RWPE2 (cell line): ENCODE results near the gene MTFP1.

ENCODE experiments used
- ATAC-seq: fragments of 200-7000 bp; cut with Tn5 transposase; 3 replicates; pipeline ENCODE4 v1.9.1; 2021; ENCODE audit warnings: low read depth
- DNase-seq: peaks from one replicate; pipeline ENCODE4 v3.0.0-alpha.2; 2020; ENCODE audit warnings: low spot score
- H3K27ac ChIP-seq: fragments of 450-650 bp; 2 replicates; pipeline ENCODE4 v1.5.1; 2017; ENCODE audit warnings: mild to moderate bottlenecking; ENCODE audit not compliant: poor library complexity, severe bottlenecking
- H3K27me3 ChIP-seq: fragments of 250-450 bp; sonication (Bioruptor Pico); 2 replicates; pipeline ENCODE4 v1.5.1; 2021; ENCODE audit warnings: mild to moderate bottlenecking, moderate library complexity; ENCODE audit not compliant: insufficient read depth, poor library complexity, severe bottlenecking
- H3K36me3 ChIP-seq: fragments of 250-450 bp; sonication (Bioruptor Pico); 2 replicates; pipeline ENCODE4 v1.5.1; 2020; ENCODE audit warnings: low read depth, mild to moderate bottlenecking, moderate library complexity
- H3K4me1 ChIP-seq: fragments of 250-450 bp; sonication (Bioruptor Pico); 2 replicates; pipeline ENCODE4 v1.5.1; 2021; ENCODE audit warnings: mild to moderate bottlenecking, moderate library complexity; ENCODE audit not compliant: insufficient read depth, poor library complexity, severe bottlenecking
- H3K4me3 ChIP-seq: fragments of 250-450 bp; sonication (Bioruptor Pico); 2 replicates; pipeline ENCODE4 v1.5.1; 2021; ENCODE audit warnings: mild to moderate bottlenecking, moderate library complexity; ENCODE audit not compliant: severe bottlenecking
- H3K9me3 ChIP-seq: fragments of 250-450 bp; sonication (Bioruptor Pico); 2 replicates; pipeline ENCODE4 v1.5.1; 2021; ENCODE audit warnings: mild to moderate bottlenecking, moderate library complexity; ENCODE audit not compliant: severe bottlenecking
- CTCF ChIP-seq: fragments of 450-650 bp; IDR thresholded peaks from one replicate; pipeline ENCODE4 v1.5.1; 2017; ENCODE audit warnings: mild to moderate bottlenecking, moderate library complexity; ENCODE audit not compliant: poor library complexity, severe bottlenecking

MTFP1 gene

GRCh38 chr22:30433773-30434172 is 8.2 kb downstream of the MTFP1 start:
- Histone ChIP-seq H3K36me3 (peaks cover under 1% of the 10 kb centered on the region; the same call in 1 of the 2 replicates), H3K27me3 (no peaks in the 10 kb centered on the region), H3K4me3 (no peak overlapping the region), H3K27ac (no peak overlapping the region), H3K9me3 (no peaks in the 10 kb centered on the region), H3K4me1 (no peaks in the 10 kb centered on the region)
- no peak for DNase-seq
- TF ChIP-seq CTCF = no peak
- no peak for ATAC-seq

DNA sequence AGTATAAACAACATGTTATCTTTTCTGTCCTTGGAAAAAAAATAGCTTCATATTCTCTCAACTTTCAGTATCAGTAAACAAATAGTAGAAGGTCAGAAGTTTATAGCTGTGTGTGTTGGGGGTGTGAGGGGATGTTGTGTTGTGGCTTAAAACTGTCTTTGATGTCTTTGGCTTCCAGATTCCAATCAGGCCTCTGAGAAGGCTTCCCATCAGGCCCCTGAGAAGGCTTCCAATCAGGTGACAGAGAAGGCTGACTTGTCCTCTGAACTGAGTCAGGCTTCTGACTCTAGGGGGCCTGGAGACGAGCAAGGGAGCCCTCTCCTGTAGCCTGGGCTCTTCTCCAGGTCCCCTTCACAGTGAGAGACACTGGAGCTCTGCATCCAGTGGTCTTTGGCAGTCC is 9.3 kb downstream of the MTFP1 start:
- no peak for TF ChIP-seq CTCF
- DNase-seq (no peak), ATAC-seq (no peak)
- no peaks in the 10 kb centered on the region for H3K4me1 ChIP-seq
- H3K27ac ChIP-seq = no peak overlapping the region
- H3K36me3 ChIP-seq = no peaks in the 10 kb centered on the region
- H3K27me3 ChIP-seq = no peaks in the 10 kb centered on the region
- no peaks in the 10 kb centered on the region for H3K9me3 ChIP-seq
- H3K4me3 ChIP-seq = no peak overlapping the region

GRCh38 chr22:30435674-30436126 is 10.1 kb downstream of the MTFP1 start:
- Histone ChIP-seq H3K4me1 (no peaks in the 10 kb centered on the region), H3K27ac (peak overlapping the region; percentile 16), H3K36me3 (no peaks in the 10 kb centered on the region), H3K27me3 (no peaks in the 10 kb centered on the region), H3K4me3 (no peak overlapping the region), H3K9me3 (no peaks in the 10 kb centered on the region)
- TF ChIP-seq CTCF = no peak
- DNase-seq = no peak
- no peak for ATAC-seq

- no peak for ATAC-seq
- no peaks in the 10 kb centered on the region for H3K9me3 ChIP-seq
- TF ChIP-seq CTCF = no peak
- peak overlapping the region; percentile 16 for H3K27ac ChIP-seq
- H3K27me3 ChIP-seq = no peaks in the 10 kb centered on the region
- DNase-seq = no peak
- no peaks in the 10 kb centered on the region for H3K36me3 ChIP-seq
- no peaks in the 10 kb centered on the region for H3K4me1 ChIP-seq
- no peak overlapping the region for H3K4me3 ChIP-seq
These were observed 10.6 kb downstream of the MTFP1 start for GRCh38 chr22:30436196-30436595.

DNA sequence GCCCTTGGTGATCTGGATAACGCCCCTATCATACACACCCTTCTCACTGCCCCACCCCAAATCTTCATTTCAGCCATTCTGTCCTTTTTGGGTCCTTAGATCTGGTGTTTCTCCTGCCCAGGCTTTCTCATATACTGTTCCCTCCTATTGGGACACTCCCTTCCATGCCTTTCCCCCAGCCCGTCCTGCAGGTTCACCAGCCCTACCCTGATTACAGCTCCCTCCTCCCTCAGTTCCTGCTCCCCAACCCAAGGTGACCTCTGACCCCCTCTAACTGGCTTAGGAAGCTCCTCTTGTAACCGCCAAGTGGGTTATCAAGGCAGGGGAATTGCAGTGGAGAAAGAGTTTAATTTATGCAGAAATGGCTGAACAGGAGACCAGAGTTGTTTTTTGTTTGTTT is 13.0 kb downstream of the MTFP1 start:
- Histone ChIP-seq H3K4me1 (no peaks in the 10 kb centered on the region), H3K36me3 (no peaks in the 10 kb centered on the region), H3K27me3 (no peaks in the 10 kb centered on the region), H3K27ac (no peak overlapping the region), H3K4me3 (no peak overlapping the region), H3K9me3 (no peaks in the 10 kb centered on the region)
- no peak for ATAC-seq
- TF ChIP-seq CTCF = no peak
- DNase-seq = no peak
